ENCODE measurements around the gene TARS2. TPM values are rescaled to one million over a fixed set of nuclear protein-coding genes. Genes with fewer than 3 reads are reported as not detected.
A peak's percentile ranks its signal among the peaks of the same experiment; 100 is the strongest.

The TARS2 gene
- polyA plus RNA-seq, 2 of the 4 experiments (the other 2 are of a cell fraction), result 19.4 to 21.6 TPM

DNA sequence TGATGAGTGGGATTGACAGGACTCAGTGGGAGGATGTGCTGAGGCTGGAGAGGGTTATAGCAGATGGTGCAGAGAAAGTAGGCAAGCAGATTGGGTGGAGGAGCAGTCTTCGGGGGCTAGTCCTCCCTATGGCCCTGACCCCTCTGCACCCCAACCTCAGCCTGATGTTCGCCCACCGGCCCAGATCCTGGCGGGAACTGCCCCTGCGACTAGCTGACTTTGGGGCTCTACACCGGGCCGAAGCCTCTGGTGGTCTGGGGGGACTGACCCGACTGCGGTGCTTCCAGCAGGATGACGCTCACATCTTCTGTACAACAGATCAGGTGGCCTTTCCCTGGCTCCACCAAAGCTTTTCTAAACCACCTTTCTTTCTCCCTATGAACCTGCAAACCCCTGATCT is 11.1 kb downstream of the TARS2 start:
- DNase-seq (ENCODE audit: low read depth in 1 of 2, low spot score in 1 of 2), result no peak
- Histone ChIP-seq H3K9me3 (no peaks in the 10 kb centered on the region), H3K4me1 (no peaks in the 10 kb centered on the region), H3K4me3 (no peak overlapping the region), H3K4me2 (no peak overlapping the region), H3K27ac (no peak overlapping the region)
- TF ChIP-seq, protein P1, sequence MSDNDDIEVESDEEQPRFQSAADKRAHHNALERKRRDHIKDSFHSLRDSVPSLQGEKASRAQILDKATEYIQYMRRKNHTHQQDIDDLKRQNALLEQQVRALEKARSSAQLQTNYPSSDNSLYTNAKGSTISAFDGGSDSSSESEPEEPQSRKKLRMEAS (IDR thresholded peaks at IDR 0.05), result no peak
- TF ChIP-seq HOXB5 (CRISPR knock-in tag; IDR thresholded peaks at IDR 0.05), result no peak
- TF ChIP-seq NPAS2 (CRISPR knock-in tag; IDR thresholded peaks at IDR 0.05; ENCODE audit: borderline replicate concordance), result no peak
- TF ChIP-seq JUNB (IDR thresholded peaks at IDR 0.05), result no peak
- no peak for TF ChIP-seq MAZ (IDR thresholded peaks at IDR 0.05; ENCODE audit: borderline replicate concordance, low read depth, low read length)
- no peak for TF ChIP-seq HDAC2 (IDR thresholded peaks at IDR 0.05)
- no peak for FAIRE-seq
- 95% methylated on average over 10 of the region's 10 CpGs for WGBS (ENCODE audit: missing lambda C conversion rate)
- ChIA-PET CTCF (interaction anchor here (2.0 kb wide), 1 partner anchor 35 kb away, joined by 6 read pairs; no protein-coding TSS in a partner anchor), POLR2A (no interaction called here)
- ATAC-seq, result no peak

DNA sequence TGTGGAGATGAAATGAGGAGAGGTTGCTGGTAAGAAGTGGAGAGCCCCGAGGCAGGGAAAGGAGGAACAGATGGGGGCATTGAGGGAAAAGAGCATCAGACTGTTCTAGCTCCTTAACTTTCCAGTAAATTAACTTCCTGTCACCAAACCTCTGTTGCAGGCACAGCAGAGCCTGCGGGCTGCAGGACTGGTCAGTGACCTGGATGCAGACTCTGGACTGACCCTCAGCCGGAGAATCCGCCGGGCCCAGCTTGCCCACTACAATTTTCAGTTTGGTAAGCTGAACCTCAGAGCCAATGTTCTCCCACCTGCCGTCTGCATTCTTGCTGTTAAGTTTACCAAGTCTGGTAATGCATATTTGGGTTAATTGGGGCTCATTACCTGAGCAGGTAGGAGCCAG is 18.2 kb downstream of the TARS2 start:
- Histone ChIP-seq H3K9me3 (no peaks in the 10 kb centered on the region), H3K4me3 (no peak overlapping the region), H3K27ac (no peak overlapping the region), H3K4me2 (no peak overlapping the region), H3K4me1 (peaks cover 7% of the 10 kb centered on the region)
- ATAC-seq (no peak), DNase-seq (ENCODE audit: low read depth in 1 of 2, low spot score in 1 of 2) (no peak), FAIRE-seq (no peak)
- WGBS (ENCODE audit: missing lambda C conversion rate), result 85% methylated on average over 6 of the region's 6 CpGs
- TF ChIP-seq ESRRA (IDR thresholded peaks at IDR 0.05; ENCODE audit: borderline replicate concordance, low read length) (no peak), RAD21 (conservative IDR thresholded peaks at IDR 0.05 in 1 of 2, IDR thresholded peaks at IDR 0.05 in 1 of 2) (no peak), CEBPB (IDR thresholded peaks at IDR 0.05) (no peak)
- POLR2A ChIA-PET, result interaction anchor here (1.4 kb wide), 1 partner anchor 10 kb away, joined by 4 read pairs; the partner anchor contains the start of gene FALEC
- CTCF ChIA-PET, result interaction anchor here (1.3 to 2.6 kb wide), 4 partner anchors 8 to 36 kb away, joined by 3 to 16 read pairs (median 8); partner anchors contain the start of gene FALEC

DNA sequence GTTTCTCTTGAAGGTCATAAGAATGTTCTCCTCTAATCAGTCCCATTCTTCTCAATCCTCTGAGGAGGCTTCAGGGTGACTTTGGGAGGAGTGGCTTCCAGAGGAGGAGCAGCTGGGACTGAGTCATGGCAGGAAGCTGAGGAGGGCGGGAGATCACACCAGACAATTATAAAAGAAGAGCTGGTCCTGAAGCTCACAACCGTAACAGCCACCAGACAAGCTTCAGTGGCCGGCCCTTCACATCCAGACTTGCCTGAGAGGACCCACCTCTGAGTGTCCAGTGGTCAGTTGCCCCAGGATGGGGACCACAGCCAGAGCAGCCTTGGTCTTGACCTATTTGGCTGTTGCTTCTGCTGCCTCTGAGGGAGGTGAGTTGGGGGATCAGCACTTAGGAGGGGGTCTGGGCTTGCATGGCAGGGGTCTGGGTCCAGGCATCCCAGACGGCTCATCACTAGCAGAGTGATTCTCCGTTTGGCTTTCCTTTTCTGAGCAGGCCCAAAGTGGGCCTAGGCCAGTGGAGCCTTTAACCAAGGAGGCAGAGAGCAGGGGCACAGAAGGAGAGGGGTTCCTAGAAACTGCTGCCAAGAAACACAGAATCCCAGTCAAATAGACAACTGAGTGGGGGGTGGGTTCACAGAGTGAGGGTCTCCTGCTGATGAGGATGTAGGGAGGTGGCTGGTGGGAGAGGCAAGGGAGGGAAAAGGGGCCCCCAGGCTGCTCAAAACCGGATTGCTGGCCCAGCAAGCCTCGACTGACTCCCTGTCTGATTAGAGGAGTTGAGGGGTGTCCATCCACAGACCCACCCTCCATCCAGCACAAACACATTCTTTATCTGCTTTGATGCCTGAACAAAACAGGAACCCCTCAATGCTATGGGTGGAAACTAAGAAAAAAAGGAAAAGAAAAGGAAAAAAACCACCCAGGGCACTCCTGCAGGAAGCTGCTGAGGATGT is 21.0 kb downstream of the TARS2 start, which contains the start of gene ECM1:
Gene ECM1, plus strand, starts transcription at position 198 of the 953 bp plus-strand sequence. Its CDS starts 101 bp downstream, at position 299.
- Histone ChIP-seq H3K4me1 (peaks cover 9% of the 10 kb centered on the region), H3K4me2 (peak within 1 kb of the TSS; percentile 35; the same call in 1 of the 3 replicates), H3K4me3 (no peak within 1 kb of the TSS), H3K27ac (peak within 1 kb of the TSS in 1 of 2 experiments; percentile 56; a peak in 3 of 6 replicates), H3K9me3 (no peaks in the 10 kb centered on the region)
- WGBS (ENCODE audit: missing lambda C conversion rate), result 58% methylated on average over 7 of the region's 7 CpGs
- DNase-seq (ENCODE audit: low read depth in 1 of 2, low spot score in 1 of 2) (peak; percentile 33 to 59), FAIRE-seq (no peak), ATAC-seq (peak; percentile 64 to 74; a peak in 5 of 6 replicates)
- TF ChIP-seq FOSL2 (IDR thresholded peaks at IDR 0.05) (no peak), FOSL2 (CRISPR knock-in tag; IDR thresholded peaks at IDR 0.05) (0 out of 2 replicates have a peak, but pooled peaks have one; percentile 19), TP53 (CRISPR knock-in tag; IDR thresholded peaks at IDR 0.05) (no peak)
- POLR2A ChIA-PET, result interaction anchor here (1.0 kb wide), 1 partner anchor 21 kb away, joined by 3 read pairs; no protein-coding TSS in a partner anchor
- CTCF ChIA-PET, result interaction anchor here (1.4 to 12.4 kb wide), 4 partner anchors 9 to 24 kb away, joined by 5 to 114 read pairs (median 6); no protein-coding TSS in a partner anchor

DNA sequence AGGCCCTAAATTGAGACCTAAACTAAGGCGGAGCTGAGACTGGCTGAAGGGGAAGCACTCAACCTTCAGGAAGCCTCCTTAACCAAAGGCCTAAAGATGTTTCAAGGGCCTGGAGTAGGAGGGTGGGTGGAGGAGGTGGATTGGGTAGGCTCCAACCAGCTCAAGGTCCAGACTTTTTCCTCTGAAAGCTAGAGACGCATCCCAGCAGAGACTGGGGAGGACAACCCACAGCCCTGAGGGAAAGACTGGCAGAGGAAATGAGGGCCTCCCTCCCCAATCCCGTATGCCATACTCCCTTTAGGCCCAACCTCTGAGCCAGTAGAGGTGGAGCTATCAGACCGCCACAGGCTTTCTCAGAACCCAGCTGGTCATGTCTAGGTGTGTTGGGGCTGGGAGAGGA is 21.8 kb downstream of the TARS2 start:
- Histone ChIP-seq H3K4me2 (no peak overlapping the region), H3K9me3 (no peaks in the 10 kb centered on the region), H3K4me3 (no peak overlapping the region), H3K4me1 (peaks cover 13% of the 10 kb centered on the region), H3K27ac (no peak overlapping the region)
- 88% methylated on average over 4 of the region's 4 CpGs for WGBS (ENCODE audit: missing lambda C conversion rate)
- TF ChIP-seq HOXB13 (CRISPR knock-in tag; IDR thresholded peaks at IDR 0.05; ENCODE audit: low read depth) (no peak), CEBPB (IDR thresholded peaks at IDR 0.05) (no peak), NR3C1 (IDR thresholded peaks at IDR 0.05) (no peak), RFX5 (IDR thresholded peaks at IDR 0.05) (no peak), HEYL (CRISPR knock-in tag; IDR thresholded peaks at IDR 0.05) (no peak), ESRRA (IDR thresholded peaks at IDR 0.05; ENCODE audit: borderline replicate concordance, low read length) (no peak), MYC (IDR thresholded peaks at IDR 0.05; ENCODE audit: borderline replicate concordance, low read length) (no peak), NFE2L2 (conservative IDR thresholded peaks at IDR 0.05; ENCODE audit: low read length) (no peak), CBX2 (IDR thresholded peaks at IDR 0.05; ENCODE audit: borderline replicate concordance, low read depth) (no peak), PHF8 (IDR thresholded peaks at IDR 0.05; ENCODE audit: borderline replicate concordance, low read depth) (no peak), HDAC2 (IDR thresholded peaks at IDR 0.05) (no peak)
- TF ChIP-seq, protein P1 (IDR thresholded peaks at IDR 0.05), result no peak
- TF ChIP-seq, protein P2, sequence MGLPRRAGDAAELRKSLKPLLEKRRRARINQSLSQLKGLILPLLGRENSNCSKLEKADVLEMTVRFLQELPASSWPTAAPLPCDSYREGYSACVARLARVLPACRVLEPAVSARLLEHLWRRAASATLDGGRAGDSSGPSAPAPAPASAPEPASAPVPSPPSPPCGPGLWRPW (IDR thresholded peaks at IDR 0.05), result no peak
- TF ChIP-seq, protein P3, sequence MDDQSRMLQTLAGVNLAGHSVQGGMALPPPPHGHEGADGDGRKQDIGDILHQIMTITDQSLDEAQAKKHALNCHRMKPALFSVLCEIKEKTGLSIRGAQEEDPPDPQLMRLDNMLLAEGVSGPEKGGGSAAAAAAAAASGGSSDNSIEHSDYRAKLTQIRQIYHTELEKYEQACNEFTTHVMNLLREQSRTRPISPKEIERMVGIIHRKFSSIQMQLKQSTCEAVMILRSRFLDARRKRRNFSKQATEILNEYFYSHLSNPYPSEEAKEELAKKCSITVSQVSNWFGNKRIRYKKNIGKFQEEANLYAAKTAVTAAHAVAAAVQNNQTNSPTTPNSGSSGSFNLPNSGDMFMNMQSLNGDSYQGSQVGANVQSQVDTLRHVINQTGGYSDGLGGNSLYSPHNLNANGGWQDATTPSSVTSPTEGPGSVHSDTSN (IDR thresholded peaks at IDR 0.05), result no peak
- ATAC-seq, result peak in 1 of 2 experiments; percentile 8; a peak in 1 of 6 replicates
- FAIRE-seq, result no peak
- no peak for DNase-seq (ENCODE audit: low read depth in 1 of 2, low spot score in 1 of 2)
- POLR2A ChIA-PET, result no interaction called here
- CTCF ChIA-PET, result interaction anchor here (1.4 to 12.4 kb wide), 2 partner anchors 13 to 23 kb away, joined by 5 to 114 read pairs; no protein-coding TSS in a partner anchor
